GM10847 (cell line): ENCODE data around the gene NFIB.

Experiments used
- POLR2A ChIP-seq: IDR thresholded peaks from 2 replicates; pipeline ENCODE4 v1.6.1; 2011; ENCODE audit not compliant: insufficient read length; ENCODE audit errors: extremely low read depth

The NFIB gene

DNA sequence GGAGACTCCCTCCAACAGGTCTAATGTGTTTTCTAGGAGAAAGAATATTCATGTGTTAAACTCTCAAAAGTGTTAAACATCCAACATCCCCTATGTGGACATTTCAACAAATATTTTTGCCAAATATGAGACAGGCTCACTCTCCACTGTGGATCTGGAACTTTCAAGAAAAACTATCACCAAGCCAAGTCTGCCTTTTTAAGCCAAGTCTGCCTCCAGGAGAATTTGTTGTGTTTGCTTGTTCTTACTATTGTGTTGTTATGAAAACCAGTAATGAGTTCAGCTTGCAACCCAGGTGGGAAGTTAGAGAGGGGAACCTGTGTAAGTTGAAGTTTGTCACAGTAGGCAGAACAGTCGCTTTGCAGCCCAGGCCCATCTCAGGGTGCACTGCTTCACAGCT lies 228.1 kb downstream of the NFIB start:
- no peak for TF ChIP-seq POLR2A

DNA sequence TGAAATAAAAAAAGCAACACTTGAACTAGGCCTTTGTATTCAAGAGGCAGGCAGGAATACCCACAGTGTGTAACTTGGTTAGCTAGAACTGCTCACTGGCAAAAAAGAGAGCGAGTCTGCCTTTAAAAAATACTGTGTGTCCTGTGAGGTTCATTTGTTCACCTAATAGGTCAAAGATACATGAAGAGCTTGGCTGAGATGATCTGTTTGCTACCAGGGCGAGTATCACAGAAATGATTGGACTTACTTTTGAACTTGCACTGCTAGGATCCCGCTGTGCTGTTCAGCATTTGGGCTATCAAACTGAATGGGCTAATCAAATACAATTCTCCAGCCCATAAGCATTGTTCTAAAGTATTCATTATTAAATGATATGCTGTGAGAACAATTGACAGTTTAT lies 229.1 kb downstream of the NFIB start:
- TF ChIP-seq POLR2A: no peak

GRCh38 chr9:14083366-14083765 lies 230.6 kb downstream of the NFIB start:
- no peak for TF ChIP-seq POLR2A

- no peak for TF ChIP-seq POLR2A
These were observed 231.2 kb downstream of the NFIB start for GRCh38 chr9:14082732-14083131.

GRCh38 chr9:14081745-14082144 lies 232.2 kb downstream of the NFIB start:
- no peak for TF ChIP-seq POLR2A

DNA sequence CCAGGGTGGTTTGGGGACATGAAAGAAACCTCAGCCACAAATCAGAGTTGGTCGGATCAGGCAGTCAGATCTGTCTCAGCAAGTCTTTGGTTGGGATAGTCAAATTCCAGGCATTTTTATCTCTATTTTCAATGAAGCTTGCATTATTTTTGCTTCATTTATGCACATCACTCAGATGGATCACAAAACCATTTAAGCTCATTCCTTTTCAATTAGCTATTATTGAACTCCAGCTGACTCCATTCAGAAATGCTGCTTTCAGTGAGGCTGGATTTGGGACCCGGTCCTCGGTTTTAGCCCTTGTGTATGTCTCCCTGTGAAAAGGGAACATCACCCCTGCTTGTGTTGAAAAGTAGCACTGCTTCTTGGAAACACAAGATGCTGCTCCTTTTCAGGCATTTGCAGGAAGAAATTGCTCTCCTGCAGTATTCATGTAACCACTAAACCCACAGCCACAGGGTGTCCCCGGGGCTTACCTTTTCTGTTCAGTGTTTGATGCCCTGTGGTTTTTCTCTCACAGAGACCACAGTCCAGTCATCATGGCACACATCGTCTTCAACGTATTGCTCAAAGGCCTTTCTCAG lies 232.9 kb downstream of the NFIB start:
- no peak for TF ChIP-seq POLR2A

GRCh38 chr9:14079440-14079839 lies 234.5 kb downstream of the NFIB start:
- no peak for TF ChIP-seq POLR2A

DNA sequence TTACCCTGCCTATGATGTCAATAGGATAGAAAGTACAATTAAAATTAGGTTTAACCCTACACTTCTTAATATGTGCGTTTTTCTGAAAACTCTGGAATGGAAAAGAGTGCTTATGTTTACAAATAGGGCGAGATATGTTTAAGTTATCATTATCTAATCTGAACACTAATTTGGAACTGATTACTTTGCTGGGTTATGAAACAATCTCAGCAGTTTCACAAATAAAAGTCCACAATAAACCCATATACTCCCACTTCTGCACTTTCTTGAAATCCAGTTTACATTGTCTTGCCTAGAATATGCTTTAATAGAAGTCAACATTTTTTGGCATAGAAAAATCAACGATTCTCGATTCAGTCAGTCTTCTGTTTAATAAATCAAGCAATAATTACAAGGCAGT lies 236.3 kb downstream of the NFIB start:
- TF ChIP-seq POLR2A: no peak

GRCh38 chr9:14075218-14075617 lies 238.7 kb downstream of the NFIB start:
- no peak for TF ChIP-seq POLR2A

DNA sequence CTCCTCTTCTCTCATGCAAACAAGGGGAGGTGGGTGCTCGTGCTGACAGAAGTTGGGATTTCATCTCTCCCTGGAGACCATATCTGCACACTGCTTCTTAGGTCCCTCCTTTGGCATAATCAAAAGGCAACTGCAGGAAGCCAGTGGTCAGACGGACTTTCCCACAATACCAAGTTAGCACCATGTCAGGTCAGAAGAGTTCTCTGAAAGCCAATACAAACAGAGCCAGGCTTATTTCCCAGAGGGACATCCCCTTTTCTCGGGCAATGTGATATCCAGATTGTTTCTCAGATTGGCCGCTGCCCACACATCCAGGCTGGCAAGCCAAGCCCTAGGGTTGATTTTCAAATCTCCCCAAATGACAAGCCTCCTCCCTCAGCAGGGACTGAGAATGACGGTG lies 241.1 kb downstream of the NFIB start:
- no peak for TF ChIP-seq POLR2A

GRCh38 chr9:14071484-14071883 lies 242.5 kb downstream of the NFIB start:
- TF ChIP-seq POLR2A: no peak

DNA sequence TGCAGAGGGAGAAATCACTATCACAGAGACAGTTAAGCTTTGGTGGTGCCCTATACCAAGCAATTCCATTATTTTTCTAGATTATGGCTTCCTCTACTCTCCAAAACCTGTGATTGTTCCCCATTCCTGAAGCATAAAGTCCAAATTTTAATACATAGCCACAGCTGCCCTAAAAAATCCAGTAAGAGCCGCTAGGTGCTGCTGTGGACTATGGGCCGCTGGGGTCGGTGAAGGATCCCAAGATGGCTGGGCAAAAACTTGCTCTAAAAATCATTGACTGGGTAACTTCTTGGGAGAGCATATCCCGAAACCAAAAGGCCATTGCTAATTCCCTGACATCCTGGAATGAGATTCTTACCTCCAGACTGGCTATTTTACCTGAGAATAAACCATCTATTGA lies 245.3 kb downstream of the NFIB start:
- no peak for TF ChIP-seq POLR2A

GRCh38 chr9:14066831-14067230 lies 247.1 kb downstream of the NFIB start:
- TF ChIP-seq POLR2A: no peak

DNA sequence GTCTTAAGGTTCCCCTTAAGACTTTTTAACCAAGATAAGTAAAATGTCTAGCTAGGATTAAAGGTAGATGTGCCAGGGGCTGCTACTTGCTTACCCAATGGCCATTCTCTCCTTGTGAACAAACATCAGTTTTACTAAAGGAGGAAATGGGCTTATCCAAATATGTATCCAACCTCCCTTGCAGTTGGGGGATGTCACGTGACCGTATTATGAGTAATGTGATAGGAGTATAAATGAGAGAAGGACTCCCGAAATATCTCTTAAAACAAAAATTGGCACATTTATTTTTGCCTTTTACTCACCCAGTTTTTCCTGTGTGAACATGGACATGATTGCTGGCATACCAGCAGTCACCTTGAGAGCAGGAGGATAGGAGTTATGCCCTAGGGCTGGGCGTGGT lies 247.9 kb downstream of the NFIB start:
- TF ChIP-seq POLR2A: no peak

DNA sequence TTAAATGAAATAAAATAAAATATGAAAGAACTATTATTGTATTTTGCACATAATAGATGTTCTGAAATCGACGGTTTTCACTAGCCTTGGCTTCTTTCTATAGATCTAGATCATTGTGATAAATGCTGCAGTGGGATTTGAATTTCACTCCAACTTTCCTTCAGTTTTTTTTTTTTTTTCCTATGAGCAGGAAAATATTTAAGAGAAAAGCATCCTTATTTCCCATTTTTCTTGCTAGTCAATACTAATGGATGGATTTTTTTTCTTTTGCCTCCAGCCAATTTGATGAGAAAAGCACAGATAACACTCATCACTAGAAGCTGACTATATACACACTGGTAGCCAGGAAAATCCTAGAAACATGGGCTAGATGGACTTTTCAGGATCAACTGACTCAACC lies 249.0 kb downstream of the NFIB start:
- no peak for TF ChIP-seq POLR2A

DNA sequence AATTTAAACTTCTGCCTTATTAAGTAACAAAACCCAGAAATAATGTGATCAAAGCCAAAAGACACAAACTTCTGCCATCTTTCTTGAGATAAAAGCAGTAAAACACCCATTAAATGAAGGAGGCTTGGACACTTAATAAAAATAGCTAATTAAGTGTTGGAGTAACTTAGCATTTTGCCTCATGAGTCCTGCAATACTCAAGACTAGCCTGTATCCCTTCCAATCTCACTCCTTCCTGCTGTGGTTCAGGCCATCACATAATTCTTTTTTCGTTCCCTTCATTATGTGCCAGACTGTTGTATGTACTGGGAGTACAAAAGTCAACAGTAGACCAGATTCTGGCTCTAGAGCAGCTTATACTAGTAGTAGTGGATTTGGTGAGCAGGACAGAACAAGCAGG lies 250.2 kb downstream of the NFIB start:
- TF ChIP-seq POLR2A: no peak

DNA sequence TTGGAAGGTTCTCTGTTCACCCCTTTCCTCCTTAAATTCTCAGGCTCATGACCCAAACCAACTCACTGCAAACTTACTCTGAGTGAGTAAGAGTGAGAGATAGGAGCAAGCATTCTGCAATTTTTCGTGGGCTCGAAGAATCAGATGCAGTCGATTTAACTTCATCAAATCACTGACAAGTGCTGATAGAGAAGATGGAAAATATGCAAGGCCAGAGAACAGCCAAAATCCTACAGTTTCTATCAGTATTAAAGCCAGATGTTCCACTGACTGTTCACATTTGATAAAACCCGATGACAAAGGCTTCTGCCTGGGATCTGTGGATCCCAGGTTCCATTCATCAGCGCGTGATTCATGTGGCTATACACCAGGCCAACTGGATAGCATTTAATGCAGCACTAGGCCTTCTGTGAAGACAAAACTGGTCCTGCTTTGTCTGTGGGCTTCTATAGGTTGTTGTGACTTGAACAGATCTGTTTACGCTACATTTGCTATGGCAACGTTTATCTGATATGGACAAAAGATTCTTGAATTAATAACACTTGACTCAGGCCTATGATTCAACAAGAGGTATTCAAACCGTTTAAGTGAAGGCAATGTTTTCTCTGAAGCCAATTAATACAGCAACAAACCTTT lies 251.2 kb downstream of the NFIB start:
- TF ChIP-seq POLR2A: no peak
